Upper lobe of left lung (tissue), 6 donors: Measurements from ENCODE around the gene PNKP. TPM values are rescaled to one million over a fixed set of nuclear protein-coding genes. Genes with fewer than 3 reads are reported as not detected.

Experiments
- ATAC-seq, 2 donors: fragments of 200-7000 bp; cut with Tn5 transposase; one replicate each; pipeline ENCODE4 v1.9.1; 2022; ENCODE audit warnings: mild to moderate bottlenecking in 2 of 2, moderate library complexity in 2 of 2; ENCODE audit not compliant: low FRiP score in 2 of 2
- DNase-seq, 2 donors: peaks; one replicate each; pipeline ENCODE4 v3.0.0-alpha.2; 2019 to 2020
- H3K27ac ChIP-seq, 4 donors: fragments of 200-600 bp; sonication (generic); one replicate each; pipeline ENCODE4 v1.5.1; 2016 to 2019
- H3K27me3 ChIP-seq, 4 donors: fragments of 200-600 bp; sonication (generic); one replicate each; pipeline ENCODE4 v1.5.1; 2017 to 2019
- H3K36me3 ChIP-seq, 4 donors: fragments of 200-600 bp; sonication (generic); one replicate each; pipeline ENCODE4 v1.5.1; 2016 to 2019
- H3K4me1 ChIP-seq, 4 donors: fragments of 200-600 bp; sonication (generic); one replicate each; pipeline ENCODE4 v1.5.1; 2018 to 2019
- H3K4me3 ChIP-seq, 4 donors: fragments of 200-600 bp; sonication (generic); one replicate each; pipeline ENCODE4 v1.5.1; 2017 to 2019; ENCODE audit warnings: mild to moderate bottlenecking in 2 of 4, moderate library complexity in 1 of 4
- H3K9me3 ChIP-seq, 4 donors: fragments of 200-600 bp; sonication (generic); one replicate each; pipeline ENCODE4 v1.5.1; 2018 to 2019
- EP300 ChIP-seq, 4 donors: sonication (generic); formaldehyde crosslinking; IDR thresholded peaks; one replicate each; pipeline ENCODE4 v1.5.1; 2017; ENCODE audit warnings: antibody characterized with exemption in 4 of 4, control low read depth in 2 of 4
- POLR2A ChIP-seq, 4 donors: fragments of 450-650 bp; IDR thresholded peaks; one replicate each; pipeline ENCODE4 v1.5.1; 2016 to 2017; ENCODE audit warnings: antibody characterized with exemption in 4 of 4, mild to moderate bottlenecking in 2 of 4
- POLR2AphosphoS5 ChIP-seq, 2 donors: sonication (generic); formaldehyde crosslinking; IDR thresholded peaks; one replicate each; pipeline ENCODE4 v1.5.1; 2017; ENCODE audit warnings: antibody characterized with exemption in 2 of 2
- WGBS, 2 donors: methylation state at CpG; one replicate each; pipeline ENCODE4 v1.1.5; 2017 to 2018; 5-methylcytosine and 5-hydroxymethylcytosine counted together
- total RNA-seq, 6 donors: library from RNA; depleted of rRNA in 4 of 6; stranded (reverse); fragments of >200 nt in 4 of 6; gene quantifications; one replicate each; pipeline versions ENCODE4 v1.1.0 to v1.2.1, GENCODE V29; 2016 to 2021
- TF ChIP-seq, protein P1 (sequence below), 6 experiments: fragments of 450-650 bp in 4 of 6; fragments of 200-600 bp in 2 of 6; sonication (generic) in 2 of 6; IDR thresholded peaks; one replicate each; pipeline ENCODE4 v1.5.1; 2016 to 2019; ENCODE audit warnings: antibody characterized with exemption in 6 of 6
- donor health status: DM: no; HTN: no; CAD: no; lungs with moderate emphysema.
- donor health status: DM: no; HTN: yes; CAD: no; lungs with severe emphysema.

PNKP gene
- total RNA-seq, 6 donors from 2014 or later = 47.6 to 321 (median 88.6) TPM

DNA sequence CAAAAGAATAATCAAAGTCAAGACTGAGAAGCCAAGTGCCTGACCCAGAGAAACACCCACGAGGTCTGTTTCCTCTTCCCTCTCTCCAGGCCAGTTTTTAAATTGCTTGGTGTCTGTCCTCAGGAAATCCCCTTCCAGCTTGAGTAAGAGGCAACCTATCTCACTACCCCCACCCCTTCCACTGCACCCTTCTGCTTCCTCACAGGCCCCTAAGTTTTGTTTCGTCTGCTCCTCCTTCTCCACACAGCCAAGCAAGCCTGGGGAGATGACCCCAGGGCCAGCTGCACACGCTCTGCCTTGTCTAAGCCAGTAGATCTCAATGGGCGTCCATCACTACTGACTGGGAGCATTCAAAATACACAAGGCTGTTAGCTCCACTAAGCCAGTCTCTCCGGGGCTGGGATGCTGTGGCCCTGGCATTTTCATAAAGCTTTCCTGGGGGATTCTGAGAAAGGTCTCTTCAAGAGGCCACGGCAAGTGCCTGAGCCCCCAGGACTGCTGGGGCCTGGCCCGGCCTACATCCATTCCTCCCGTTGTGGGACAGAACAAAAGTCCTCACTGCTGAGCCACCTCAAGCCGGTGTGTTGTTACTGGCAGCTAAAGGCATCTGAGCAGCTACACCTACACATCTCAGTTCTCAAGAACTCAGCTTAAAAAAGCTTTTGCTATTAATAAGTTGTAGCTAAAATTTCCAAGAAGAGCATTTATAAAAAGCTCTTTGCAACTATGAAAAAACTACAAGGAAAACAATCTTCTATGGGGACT lies 44.2 kb upstream of the PNKP start:
- TF ChIP-seq EP300 (IDR thresholded peaks at IDR 0.05) (no peak), POLR2A (IDR thresholded peaks at IDR 0.05) (no peak), POLR2AphosphoS5 (IDR thresholded peaks at IDR 0.05) (no peak)
- TF ChIP-seq, protein P1, sequence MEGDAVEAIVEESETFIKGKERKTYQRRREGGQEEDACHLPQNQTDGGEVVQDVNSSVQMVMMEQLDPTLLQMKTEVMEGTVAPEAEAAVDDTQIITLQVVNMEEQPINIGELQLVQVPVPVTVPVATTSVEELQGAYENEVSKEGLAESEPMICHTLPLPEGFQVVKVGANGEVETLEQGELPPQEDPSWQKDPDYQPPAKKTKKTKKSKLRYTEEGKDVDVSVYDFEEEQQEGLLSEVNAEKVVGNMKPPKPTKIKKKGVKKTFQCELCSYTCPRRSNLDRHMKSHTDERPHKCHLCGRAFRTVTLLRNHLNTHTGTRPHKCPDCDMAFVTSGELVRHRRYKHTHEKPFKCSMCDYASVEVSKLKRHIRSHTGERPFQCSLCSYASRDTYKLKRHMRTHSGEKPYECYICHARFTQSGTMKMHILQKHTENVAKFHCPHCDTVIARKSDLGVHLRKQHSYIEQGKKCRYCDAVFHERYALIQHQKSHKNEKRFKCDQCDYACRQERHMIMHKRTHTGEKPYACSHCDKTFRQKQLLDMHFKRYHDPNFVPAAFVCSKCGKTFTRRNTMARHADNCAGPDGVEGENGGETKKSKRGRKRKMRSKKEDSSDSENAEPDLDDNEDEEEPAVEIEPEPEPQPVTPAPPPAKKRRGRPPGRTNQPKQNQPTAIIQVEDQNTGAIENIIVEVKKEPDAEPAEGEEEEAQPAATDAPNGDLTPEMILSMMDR (IDR thresholded peaks at IDR 0.05) = no peak
- 60% methylated on average over 5 to 9 of the region's 9 CpGs for WGBS, 2 donors
- H3K27me3 ChIP-seq = no peaks in the 10 kb centered on the region
- ATAC-seq (peak in 1 of 2 donors; percentile 25), DNase-seq (no peak)
- peaks cover 0 to 67% (median 41%) of the 10 kb centered on the region in 4 donors for H3K36me3 ChIP-seq
- no peak overlapping the region for H3K4me3 ChIP-seq
- H3K27ac ChIP-seq = peak overlapping the region in 1 of 4 donors; percentile 54
- no peaks in the 10 kb centered on the region for H3K9me3 ChIP-seq
- peaks cover 5 to 18% (median 8%) of the 10 kb centered on the region in 4 donors for H3K4me1 ChIP-seq

DNA sequence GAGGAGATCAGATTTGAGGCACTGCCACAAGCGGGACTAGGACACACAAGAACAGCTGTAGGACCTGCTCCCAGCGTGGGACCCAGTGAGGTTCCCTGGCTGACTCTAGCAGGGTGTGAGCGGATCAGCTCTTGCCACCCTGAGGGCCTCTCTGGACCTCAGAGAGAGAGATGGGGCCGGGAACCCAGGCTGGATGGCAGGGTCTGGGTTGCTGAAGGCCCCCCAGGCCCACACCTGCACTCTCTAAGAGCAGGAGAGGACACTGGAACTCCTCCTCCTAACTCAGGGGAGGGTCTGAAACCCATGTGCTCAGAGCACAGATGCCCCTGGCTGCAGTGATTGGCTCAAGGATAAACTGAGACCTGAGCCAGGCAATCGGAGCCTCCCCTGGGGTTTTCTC lies 42.8 kb upstream of the PNKP start:
- Histone ChIP-seq H3K27ac (no peak overlapping the region), H3K36me3 (peaks cover 0 to 66% (median 35%) of the 10 kb centered on the region in 4 donors), H3K4me1 (peaks cover 5 to 18% (median 8%) of the 10 kb centered on the region in 4 donors), H3K27me3 (no peaks in the 10 kb centered on the region), H3K4me3 (no peak overlapping the region), H3K9me3 (no peaks in the 10 kb centered on the region)
- DNase-seq (no peak), ATAC-seq (no peak)
- TF ChIP-seq, protein P1 (IDR thresholded peaks at IDR 0.05) = no peak
- no peak for TF ChIP-seq EP300 (IDR thresholded peaks at IDR 0.05)
- TF ChIP-seq POLR2A (IDR thresholded peaks at IDR 0.05) = no peak
- TF ChIP-seq POLR2AphosphoS5 (IDR thresholded peaks at IDR 0.05) = no peak
- 92 to 100% methylated on average over 2 to 5 of the region's 5 CpGs for WGBS, 2 donors

DNA sequence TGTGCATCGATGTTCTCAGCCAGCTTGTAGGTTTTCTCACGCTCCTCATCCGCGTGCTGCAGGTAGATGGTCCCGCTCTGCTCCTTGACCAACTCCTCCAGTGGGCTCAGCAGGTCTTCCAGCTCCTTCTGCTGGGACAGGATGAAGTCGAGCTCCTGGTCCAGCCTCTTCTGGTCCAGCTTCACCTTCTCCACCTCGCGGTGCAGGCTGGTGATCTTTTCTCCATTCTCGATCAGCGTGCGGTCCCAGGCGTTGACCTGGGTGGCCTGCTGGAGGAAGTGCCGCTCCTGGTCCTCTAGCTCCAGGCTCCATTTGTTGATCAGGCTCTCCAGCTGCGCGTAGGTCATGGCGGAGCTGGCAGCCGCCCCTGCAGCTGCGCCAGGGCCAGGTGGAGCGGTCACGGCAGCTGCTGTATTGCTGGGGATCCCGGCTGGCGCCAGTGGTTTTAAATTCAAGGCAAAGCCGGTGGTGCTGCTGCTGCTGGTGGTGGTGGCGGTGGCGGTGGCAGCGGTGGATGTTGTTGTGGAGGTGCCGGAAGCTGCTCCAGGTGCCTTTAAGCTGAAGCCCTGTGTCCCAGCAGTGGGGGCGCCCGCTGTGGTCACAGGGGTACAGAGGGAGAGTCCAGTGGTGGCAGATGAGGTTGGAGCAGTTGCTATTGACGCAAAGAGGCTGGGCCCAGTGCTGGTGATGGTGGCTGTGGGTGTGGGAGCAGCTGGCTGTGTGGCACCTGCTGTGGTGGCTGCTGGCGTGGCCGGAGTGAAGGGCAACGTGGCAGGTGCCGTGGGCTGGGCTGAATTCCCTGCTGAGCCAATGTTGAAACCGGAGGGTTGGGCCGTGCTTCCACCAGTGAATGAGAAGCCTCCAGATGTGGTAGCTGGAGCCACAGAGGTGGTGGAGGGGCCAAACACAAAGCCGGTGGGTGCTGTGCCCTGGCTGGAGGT lies 41.4 kb upstream of the PNKP start:
- TF ChIP-seq, protein P1 (IDR thresholded peaks at IDR 0.05) = no peak
- TF ChIP-seq EP300 (IDR thresholded peaks at IDR 0.05) = no peak
- TF ChIP-seq POLR2AphosphoS5 (IDR thresholded peaks at IDR 0.05) = no peak
- TF ChIP-seq POLR2A (IDR thresholded peaks at IDR 0.05) = no peak
- peaks cover 5 to 24% (median 8%) of the 10 kb centered on the region in 4 donors for H3K4me1 ChIP-seq
- H3K9me3 ChIP-seq = no peaks in the 10 kb centered on the region
- H3K27ac ChIP-seq = no peak overlapping the region
- DNase-seq (peak in 1 of 2 donors; percentile 77), ATAC-seq (no peak)
- 95 to 96% methylated on average over 19 to 36 of the region's 37 CpGs for WGBS, 2 donors
- H3K27me3 ChIP-seq = no peaks in the 10 kb centered on the region
- no peak overlapping the region for H3K4me3 ChIP-seq
- H3K36me3 ChIP-seq = peaks cover 0 to 53% (median 28%) of the 10 kb centered on the region in 4 donors

DNA sequence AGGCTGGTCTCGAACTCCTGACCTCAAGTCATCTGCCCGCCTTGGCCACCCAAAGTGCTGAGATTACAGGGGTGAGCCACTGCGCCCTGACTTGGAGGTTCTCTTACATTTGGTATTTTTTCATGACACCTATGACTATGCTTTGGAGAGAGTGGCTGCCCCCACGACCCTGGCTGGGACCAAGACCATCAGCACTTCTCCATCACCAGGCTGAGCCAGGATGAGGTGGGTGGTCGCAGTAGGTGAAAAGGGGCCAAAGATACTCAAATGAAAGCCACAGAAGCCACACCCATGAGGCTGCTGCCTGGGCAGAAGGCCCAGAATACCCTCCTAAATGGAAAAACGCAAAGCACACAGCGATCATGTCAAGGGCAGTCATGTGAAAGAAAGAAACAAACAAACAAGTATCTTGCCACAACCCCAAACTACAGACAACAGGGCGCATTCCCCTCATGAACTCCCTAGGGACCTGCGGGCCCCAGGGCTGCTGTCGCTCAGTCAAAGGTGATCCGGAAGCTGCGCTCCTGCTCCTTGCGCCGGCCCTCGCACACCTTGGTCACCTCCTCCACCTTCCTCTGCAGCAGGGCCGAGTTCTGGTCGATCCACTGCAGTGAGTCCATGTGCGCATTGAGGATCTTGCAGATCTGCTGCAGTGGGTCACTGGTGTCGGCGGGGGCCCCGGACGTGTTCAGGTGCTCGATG lies 40.5 kb upstream of the PNKP start:
- 93 to 96% methylated on average over 17 to 19 of the region's 23 CpGs for WGBS, 2 donors
- Histone ChIP-seq H3K27me3 (no peaks in the 10 kb centered on the region), H3K9me3 (no peaks in the 10 kb centered on the region), H3K27ac (no peak overlapping the region), H3K36me3 (peaks cover 0 to 46% (median 23%) of the 10 kb centered on the region in 4 donors), H3K4me3 (no peak overlapping the region), H3K4me1 (peaks cover 5 to 24% (median 8%) of the 10 kb centered on the region in 4 donors)
- peak in 1 of 2 donors; percentile 75 for DNase-seq
- TF ChIP-seq POLR2AphosphoS5 (IDR thresholded peaks at IDR 0.05) (no peak), EP300 (IDR thresholded peaks at IDR 0.05) (no peak), POLR2A (IDR thresholded peaks at IDR 0.05) (no peak)
- TF ChIP-seq, protein P1 (IDR thresholded peaks at IDR 0.05) = no peak
- no peak for ATAC-seq
